Globus pallidus (tissue), 1 donor: Measurements from ENCODE around the gene CDC42EP4.
"Not testable (repeated sequence)": the region's sequence is repeated elsewhere in the genome, so short reads cannot be mapped to it uniquely, and the experiment has no call there.

ENCODE experiments used
- DNase-seq: peaks from one replicate; pipeline ENCODE4 v3.0.0-alpha.2; 2015; ENCODE audit warnings: low spot score

The CDC42EP4 gene

GRCh38 chr17:73279704-73280103, 32.1 kb downstream of the CDC42EP4 start:
- DNase-seq, result no peak

GRCh38 chr17:73278465-73279453, 33.0 kb downstream of the CDC42EP4 start:
- DNase-seq, result no peak

GRCh38 chr17:73278049-73278464, 33.7 kb downstream of the CDC42EP4 start:
- DNase-seq, result no peak

- no peak for DNase-seq
Measured at GRCh38 chr17:73274490-73274889, 37.3 kb downstream of the CDC42EP4 start.

GRCh38 chr17:73272906-73273218, 38.9 kb downstream of the CDC42EP4 start:
- peak; percentile 78 for DNase-seq

GRCh38 chr17:73271072-73271471, 40.7 kb downstream of the CDC42EP4 start:
- no peak for DNase-seq

GRCh38 chr17:73269791-73270190, 42.0 kb downstream of the CDC42EP4 start:
- DNase-seq, result no peak

GRCh38 chr17:73269329-73269615, 42.5 kb downstream of the CDC42EP4 start:
- DNase-seq, result no peak

- DNase-seq, result no peak
Measured at GRCh38 chr17:73268582-73269328, 43.0 kb downstream of the CDC42EP4 start.

GRCh38 chr17:73267648-73268537, 43.9 kb downstream of the CDC42EP4 start:
- peak; percentile 92 for DNase-seq

- no peak for DNase-seq
Measured at GRCh38 chr17:73266796-73267195, 45.0 kb downstream of the CDC42EP4 start.

- no peak for DNase-seq
Measured at GRCh38 chr17:73265646-73266640, 45.9 kb downstream of the CDC42EP4 start.

GRCh38 chr17:73264448-73264847, 47.4 kb downstream of the CDC42EP4 start:
- not testable (repeated sequence) for DNase-seq

GRCh38 chr17:73262676-73263642, 48.8 kb downstream of the CDC42EP4 start:
- DNase-seq, result no peak

GRCh38 chr17:73261952-73262675, 49.7 kb downstream of the CDC42EP4 start:
- peak; percentile 84 for DNase-seq

- no peak for DNase-seq
Measured at GRCh38 chr17:73261617-73261951, 50.2 kb downstream of the CDC42EP4 start, which contains the start of gene CPSF4L. Gene CPSF4L, minus strand, starts transcription at chr17:73261880. Its CDS starts 62 bp downstream, at chr17:73261818.

GRCh38 chr17:73257516-73257915, 54.3 kb downstream of the CDC42EP4 start:
- no peak for DNase-seq

- DNase-seq, result no peak
Measured at GRCh38 chr17:73256220-73256619, 55.6 kb downstream of the CDC42EP4 start.

- DNase-seq, result peak; percentile 60
Measured at GRCh38 chr17:73255671-73256181, 56.1 kb downstream of the CDC42EP4 start.
